GM21390 (cell line): Measurements from ENCODE around the gene APH1B.
"Not testable (repeated sequence)": the region's sequence is repeated elsewhere in the genome, so short reads cannot be mapped to it uniquely, and the experiment has no call there.

Experiments
- ATAC-seq: cut with Tn5 transposase; IDR thresholded peaks from one replicate; pipeline ENCODE4 v1.9.1; 2021; ENCODE audit not compliant: unreplicated experiment

APH1B gene

GRCh38 chr15:63329567-63330350 is 52.4 kb downstream of the APH1B start:
- ATAC-seq = no peak

GRCh38 chr15:63330926-63331325 is 53.5 kb downstream of the APH1B start:
- ATAC-seq = no peak

- ATAC-seq = no peak
Observed at GRCh38 chr15:63331456-63331855, 54.1 kb downstream of the APH1B start.

- no peak for ATAC-seq
Observed at GRCh38 chr15:63332367-63333124, 55.1 kb downstream of the APH1B start.

GRCh38 chr15:63334821-63335220 is 57.4 kb downstream of the APH1B start:
- ATAC-seq = no peak

- no peak for ATAC-seq
Observed at GRCh38 chr15:63335543-63336240, 58.3 kb downstream of the APH1B start.

- ATAC-seq = no peak
Observed at GRCh38 chr15:63337046-63337445, 59.6 kb downstream of the APH1B start.

GRCh38 chr15:63338170-63338569 is 60.8 kb downstream of the APH1B start:
- no peak for ATAC-seq

- no peak for ATAC-seq
Observed at GRCh38 chr15:63339006-63339766, 61.8 kb downstream of the APH1B start.

GRCh38 chr15:63339836-63340235 is 62.4 kb downstream of the APH1B start:
- no peak for ATAC-seq

- ATAC-seq = no peak
Observed at GRCh38 chr15:63340353-63340752, 62.9 kb downstream of the APH1B start.

GRCh38 chr15:63340878-63341277 is 63.5 kb downstream of the APH1B start:
- no peak for ATAC-seq

GRCh38 chr15:63341898-63342297 is 64.5 kb downstream of the APH1B start:
- ATAC-seq = no peak

GRCh38 chr15:63342996-63343562 is 65.7 kb downstream of the APH1B start:
- ATAC-seq = not testable (repeated sequence)

GRCh38 chr15:63344731-63345390 is 67.5 kb downstream of the APH1B start:
- ATAC-seq = no peak

- ATAC-seq = no peak
Observed at GRCh38 chr15:63345391-63345752, 68.0 kb downstream of the APH1B start.

GRCh38 chr15:63347074-63347857 is 69.9 kb downstream of the APH1B start:
- ATAC-seq = no peak

- no peak for ATAC-seq
Observed at GRCh38 chr15:63348392-63348791, 71.0 kb downstream of the APH1B start.

- no peak for ATAC-seq
Observed at GRCh38 chr15:63349156-63349555, 71.8 kb downstream of the APH1B start.
